ENCODE measurements around the gene EGLN3.

GRCh38 chr14:33978892-33979612 is 28.2 kb upstream of the EGLN3 start:
- TF ChIP-seq CREB5 (CRISPR knock-in tag; IDR thresholded peaks at IDR 0.05; ENCODE audit: low read depth) = no peak
- no peak for TF ChIP-seq ZFP30 (CRISPR knock-in tag; IDR thresholded peaks at IDR 0.05)
- TF ChIP-seq PATZ1 (CRISPR knock-in tag; IDR thresholded peaks at IDR 0.05; ENCODE audit: borderline replicate concordance) = no peak
- TF ChIP-seq ISL1 (CRISPR knock-in tag; IDR thresholded peaks at IDR 0.05) = peak; percentile 14; the same call in 1 of the 2 replicates
- no peak for TF ChIP-seq CSDC2 (CRISPR knock-in tag; IDR thresholded peaks at IDR 0.05)
- TF ChIP-seq TCF4 (CRISPR knock-in tag; IDR thresholded peaks at IDR 0.05; ENCODE audit: borderline replicate concordance) = peak; percentile 88
- TF ChIP-seq PPARA (CRISPR knock-in tag; IDR thresholded peaks at IDR 0.05; ENCODE audit: borderline replicate concordance) = no peak
